ENCODE measurements around the gene RSPH9.

The RSPH9 gene

DNA sequence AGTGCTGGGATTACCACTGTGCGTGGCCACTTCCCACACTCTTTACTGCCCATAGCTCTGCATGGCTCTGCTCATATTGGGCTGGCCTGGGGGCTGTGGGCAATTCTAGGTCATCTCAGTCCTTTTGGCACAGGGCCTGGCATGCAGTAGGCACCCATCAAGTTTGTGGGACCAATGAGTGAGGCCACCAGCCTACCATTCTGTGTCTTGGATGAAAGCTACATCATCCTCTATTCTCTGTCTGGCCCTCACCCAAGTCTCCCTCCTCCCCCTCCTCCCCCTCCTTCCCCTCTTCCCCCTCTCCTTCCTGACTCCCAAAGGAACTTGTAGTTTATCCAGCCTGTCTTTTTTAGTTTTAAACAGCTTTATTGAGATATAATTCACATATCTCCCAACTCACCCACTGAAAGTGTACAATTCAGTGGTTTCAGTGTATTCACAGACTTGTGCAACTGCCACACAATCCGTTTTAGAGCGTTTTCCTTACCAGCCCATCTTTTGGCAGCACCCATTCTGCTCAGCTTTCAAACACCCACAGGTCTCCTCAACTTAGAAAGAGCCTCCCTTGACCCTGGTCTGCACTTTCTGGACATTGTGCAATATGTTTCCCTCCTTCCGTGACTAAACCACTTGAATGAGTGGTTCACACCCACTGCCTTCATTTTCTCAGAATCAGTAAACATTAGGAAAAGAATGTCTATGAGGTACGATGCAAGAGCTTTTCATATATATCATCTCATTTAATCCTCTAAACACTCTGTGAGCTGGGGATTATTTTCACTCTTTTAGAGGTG is 64.2 kb downstream of the RSPH9 start:
- DNase-seq (ENCODE audit: low spot score): no peak

DNA sequence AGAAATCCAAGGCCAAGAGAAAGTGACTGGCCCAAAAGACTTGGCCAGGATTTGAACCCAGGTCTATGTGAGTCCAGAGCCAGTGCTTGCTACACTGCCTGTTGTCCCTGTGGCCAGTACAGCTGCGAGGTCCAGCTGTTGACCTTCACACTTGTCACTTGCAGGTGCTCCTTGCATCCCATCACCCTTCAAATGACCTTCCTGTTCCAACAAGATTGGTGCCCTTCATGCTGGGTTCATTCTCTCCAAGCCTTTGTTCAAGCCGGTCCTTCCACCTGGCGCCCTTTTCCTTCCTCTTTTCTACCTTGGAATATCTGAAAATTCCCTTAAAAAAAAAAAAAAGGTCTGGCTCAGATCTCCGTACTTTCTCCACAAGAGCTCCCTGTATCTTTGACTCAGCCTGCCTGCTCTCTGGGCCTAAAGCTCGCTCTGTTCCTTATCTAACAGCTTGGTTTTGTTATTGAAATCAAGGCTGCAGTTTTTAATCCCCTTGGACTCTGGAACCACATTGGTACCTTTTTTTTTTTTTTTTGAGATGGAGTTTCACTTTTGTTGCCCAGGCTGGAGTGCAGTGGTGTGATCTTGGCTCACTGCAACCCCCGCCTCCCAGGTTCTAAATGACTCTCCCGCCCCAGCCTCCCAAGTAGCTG is 64.9 kb downstream of the RSPH9 start:
- no peak for DNase-seq (ENCODE audit: low spot score)

DNA sequence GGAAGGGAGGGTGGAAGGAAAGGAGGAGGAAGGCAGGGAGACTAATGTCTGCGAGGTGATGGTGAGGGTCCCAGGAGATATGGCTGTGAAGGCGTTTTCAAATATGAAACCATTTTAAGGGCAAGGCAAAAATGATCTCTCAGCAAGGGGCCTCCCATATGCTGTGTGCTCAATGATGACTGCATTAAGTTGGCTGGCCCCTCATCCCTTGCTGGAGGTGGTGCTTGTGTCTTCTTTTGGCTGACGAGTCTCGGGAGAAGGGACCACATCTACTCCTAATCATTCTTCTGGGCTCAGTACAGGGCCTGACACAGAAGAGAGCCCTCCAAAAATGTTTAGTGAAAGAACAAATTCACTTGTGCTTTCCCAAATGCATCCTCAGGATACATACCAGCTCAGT is 65.7 kb downstream of the RSPH9 start:
- no peak for DNase-seq (ENCODE audit: low spot score)

DNA sequence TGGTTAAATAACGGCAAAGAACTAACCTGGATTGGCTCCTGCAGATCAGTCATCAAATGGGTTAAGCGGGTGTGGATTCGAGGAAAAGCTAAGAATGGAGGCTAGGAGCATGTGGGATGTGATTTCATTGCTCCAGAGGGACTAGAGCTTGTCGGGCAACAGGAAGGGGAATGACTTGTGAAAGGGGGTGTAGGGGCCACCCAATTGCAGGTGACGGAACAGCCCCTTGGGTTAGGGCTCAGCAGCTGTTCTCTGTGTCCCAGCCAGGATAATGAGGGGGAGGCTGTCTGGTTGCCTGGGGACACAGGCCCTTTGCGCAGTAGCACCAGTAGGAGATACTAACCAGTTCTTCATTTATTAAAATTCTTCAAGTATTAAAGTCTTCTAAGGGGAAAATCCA is 67.7 kb downstream of the RSPH9 start:
- DNase-seq (ENCODE audit: low spot score): no peak

DNA sequence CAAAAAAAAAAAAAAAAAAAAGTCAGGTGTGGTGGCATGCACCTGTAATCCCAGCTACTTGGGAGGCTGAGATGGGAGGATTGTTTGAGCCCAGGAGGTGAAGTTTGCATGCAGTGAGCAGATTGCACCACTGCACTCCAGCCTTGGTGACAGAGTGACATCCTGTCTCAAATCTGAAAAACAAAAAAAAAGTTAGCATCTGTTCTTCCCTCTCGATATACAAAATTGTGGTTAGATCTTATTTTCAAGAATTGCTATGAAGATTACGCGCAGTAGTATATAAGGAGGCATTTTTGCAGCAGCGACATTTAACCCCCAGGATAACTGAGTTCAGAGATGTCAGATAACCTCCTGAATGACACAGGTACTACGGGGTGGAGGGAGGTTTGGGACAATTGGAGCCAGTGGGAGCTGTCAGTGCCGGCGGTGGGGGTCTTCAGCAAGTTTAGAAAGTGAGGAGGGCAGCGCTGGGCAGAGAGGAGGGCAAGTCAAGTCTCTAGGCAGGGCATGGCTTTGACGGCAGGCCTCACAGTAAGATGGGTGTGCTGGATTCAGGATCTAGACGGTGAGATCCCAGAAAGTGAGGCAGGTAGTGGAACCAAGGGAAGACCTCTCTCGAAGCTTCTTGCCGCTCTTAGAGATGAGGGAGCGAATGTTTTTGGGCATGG is 68.9 kb downstream of the RSPH9 start:
- DNase-seq (ENCODE audit: low spot score): no peak

DNA sequence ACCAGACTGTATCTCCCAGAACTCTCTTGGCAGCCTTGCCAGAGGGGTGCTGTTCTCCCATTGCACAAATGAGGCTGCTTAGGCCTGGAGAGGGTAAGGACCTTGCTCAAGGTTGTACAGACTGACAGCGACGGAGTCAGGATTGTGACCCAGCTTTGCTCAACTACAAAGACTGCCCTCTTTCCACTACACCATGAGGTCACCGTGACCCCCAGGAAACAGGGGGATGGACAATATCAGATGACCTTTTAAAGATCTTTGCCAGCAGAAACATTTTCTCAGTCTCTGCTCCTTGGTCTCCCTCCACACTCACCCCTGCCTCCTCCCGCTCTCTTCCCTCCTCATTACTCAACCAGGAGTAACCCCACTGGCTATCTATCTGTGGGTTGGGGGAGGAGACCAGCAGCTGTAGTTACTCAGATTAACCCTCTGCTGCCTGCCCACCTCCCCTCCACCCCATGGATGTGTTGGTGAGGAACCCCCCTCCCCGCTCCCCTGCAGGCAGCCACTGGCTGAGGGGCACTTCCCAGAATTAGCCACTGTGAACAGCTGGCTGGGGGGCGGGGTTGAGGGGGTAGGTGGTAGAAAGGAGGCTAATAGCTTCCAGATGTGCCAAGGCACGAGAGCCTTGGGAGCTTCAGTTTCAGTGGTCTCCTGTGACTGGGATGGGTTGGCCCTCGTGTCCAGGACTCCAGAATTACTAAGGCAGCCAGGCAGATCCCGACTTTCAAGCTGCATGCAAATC is 69.6 kb downstream of the RSPH9 start:
- peak; percentile 71 for DNase-seq (ENCODE audit: low spot score)

DNA sequence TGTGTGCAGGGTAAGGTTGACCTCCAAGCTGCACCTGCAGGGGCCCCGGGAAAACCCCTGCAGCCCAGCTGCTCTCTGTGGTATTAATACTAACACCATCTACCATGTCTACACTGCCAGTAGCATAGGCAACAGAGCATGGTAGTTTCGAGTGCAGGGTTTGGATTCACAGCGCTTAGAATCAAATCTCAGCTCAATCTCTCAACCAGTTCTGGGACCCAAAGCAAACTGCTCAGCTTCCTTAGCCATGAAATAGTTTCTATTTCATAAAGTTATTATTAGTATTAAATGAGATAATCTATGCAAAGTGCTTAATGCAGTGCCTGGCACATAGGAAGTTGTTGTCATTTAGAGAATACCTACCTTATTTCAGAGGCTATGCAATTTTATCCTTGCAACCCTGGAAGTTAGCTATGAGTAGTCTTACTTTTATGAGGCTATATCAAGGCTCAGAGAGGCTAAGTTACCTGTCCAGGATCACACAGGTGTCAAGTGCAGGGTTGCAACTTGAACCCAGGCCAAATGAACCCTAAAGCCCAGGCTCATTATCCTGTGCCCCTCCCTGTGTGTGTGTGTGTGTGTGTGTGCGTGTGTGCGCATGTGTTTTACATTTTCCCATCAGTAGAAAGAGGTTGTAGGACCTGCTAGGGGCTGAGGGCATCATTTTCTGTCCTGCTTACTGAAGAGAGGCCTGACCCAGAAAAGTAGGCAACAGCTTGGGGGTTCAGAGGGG is 70.4 kb downstream of the RSPH9 start:
- no peak for DNase-seq (ENCODE audit: low spot score)

DNA sequence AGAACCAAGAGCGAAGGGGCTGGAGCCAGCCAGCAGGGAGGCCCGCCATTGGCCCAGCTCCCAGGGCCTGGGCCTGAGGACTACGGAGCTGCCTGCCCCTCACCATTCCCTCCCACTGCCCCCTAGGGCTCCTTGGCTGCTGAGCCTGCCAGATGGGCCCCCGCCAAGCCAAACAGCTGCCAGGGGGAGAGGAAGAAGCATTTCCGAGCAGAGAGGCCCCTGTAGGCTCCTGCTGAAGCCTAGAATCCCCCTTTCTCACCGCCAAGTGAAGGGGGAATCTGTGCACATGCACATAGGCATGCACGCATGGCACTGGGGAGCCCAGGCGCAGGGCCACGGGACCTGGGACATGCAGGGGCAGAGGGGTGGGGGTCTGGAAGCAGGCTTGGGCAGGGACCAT is 71.3 kb downstream of the RSPH9 start:
- no peak for DNase-seq (ENCODE audit: low spot score)

DNA sequence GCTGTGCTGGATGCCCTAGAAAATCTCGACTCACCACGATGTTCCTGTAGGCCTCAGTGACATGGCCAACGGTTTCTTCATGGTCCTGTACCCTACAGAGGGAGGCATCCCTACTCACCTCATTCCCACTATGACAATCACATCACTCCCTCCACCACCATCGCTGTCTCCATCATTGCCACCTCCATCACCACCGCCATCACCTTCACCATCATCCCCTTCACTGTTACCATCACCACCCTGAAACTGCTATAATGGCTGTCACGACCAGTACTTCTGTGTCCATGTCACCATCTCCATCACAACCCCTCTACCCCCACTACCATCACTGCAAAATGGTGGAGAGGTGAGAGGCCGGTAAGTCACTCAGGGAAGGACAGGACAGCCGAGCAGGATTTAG is 72.6 kb downstream of the RSPH9 start:
- no peak for DNase-seq (ENCODE audit: low spot score)

DNA sequence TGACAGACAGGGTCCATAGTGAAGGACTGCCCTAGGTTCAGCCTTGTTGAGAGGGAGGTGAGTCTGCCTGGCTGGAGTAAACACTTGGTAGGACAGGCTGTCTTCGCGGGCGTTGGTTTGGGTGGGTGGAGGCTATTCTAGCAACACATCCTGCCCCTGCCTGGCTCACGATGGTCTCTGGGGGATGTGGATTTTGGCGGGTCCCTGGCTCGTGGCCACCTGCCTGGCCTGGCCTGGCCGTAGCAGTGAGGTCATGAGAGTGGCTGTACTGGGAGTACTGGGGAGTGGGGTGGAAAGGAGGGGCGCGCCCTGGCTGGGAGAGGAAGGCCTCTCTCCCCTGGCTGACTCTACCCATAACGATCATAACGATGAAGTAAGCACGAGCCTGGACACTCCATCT is 73.0 kb downstream of the RSPH9 start:
- DNase-seq (ENCODE audit: low spot score): no peak

DNA sequence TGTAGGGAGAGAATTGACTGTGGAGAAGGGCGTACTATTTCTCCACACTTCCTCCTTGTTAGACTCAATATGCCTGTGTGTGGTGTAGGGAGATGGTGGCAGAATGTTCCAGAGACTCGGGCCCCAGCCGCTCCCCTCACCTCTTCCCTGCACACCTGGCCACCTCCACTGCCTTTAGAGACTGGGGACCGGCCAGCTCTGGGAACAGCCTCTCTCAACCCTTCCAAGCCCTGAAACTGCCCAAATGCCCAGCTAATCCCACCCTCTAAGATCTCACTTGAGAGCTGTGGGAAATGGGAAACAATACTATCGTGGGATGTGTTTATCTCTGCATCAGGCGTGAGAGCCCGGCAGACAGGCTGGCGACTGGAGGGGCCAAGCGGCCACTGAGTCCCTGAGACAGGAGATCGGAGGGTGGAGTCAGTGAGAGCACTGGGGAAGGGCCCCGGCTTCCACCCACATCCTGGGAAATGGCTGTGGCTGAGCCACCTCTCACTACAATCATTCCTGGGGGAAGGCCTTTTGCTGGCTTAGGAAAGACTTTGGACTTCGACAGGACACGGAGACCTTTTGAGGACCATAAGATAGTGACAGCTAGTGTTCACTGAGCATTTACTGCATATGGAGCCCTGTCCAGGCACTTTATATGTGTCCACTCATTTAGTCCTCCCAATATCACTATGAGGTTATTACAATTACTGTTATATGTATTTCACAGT is 73.7 kb downstream of the RSPH9 start:
- no peak for DNase-seq (ENCODE audit: low spot score)

DNA sequence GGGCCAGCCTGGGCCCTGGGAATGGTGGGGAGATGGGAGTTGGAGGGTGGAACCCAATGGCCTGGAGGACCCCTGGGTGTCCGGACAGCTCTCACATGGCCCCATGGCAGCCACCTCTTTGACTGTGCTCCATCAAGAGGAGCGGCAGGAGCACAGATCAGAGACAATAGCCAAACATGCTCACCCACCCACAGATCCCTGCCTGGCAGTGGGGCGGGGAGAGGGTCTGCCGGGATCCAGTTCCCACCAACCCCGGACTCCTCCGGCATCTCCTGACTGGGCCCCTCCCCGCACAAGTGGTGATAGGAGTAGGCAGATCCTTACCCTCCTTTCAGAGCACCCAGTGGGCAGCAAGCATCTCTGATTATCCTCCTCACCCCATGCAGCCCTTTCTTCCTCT is 74.7 kb downstream of the RSPH9 start:
- DNase-seq (ENCODE audit: low spot score): no peak

DNA sequence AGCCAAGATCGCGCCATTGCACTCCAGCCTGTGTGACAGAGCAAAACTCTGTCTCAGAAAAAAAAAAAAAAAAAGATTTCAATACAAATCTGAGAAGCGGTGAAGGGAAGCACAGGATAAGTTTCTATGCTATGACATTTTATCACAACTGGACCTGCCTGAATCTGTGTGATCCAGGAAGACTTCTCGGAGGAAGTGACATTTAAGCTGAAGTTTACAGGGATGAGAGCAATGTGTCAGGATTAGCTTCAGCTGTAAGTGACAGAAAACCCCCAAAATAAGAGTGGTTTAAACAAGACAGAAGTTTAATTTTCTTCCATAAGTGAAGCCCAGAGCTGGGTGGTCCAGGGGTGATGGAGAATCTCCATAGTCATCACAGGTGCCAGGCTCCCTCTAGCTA is 76.2 kb downstream of the RSPH9 start:
- DNase-seq (ENCODE audit: low spot score): no peak

Data from SK-N-DZ (cell line).